NCI-H510A (cell line): ENCODE data around the gene ALS2CL.

Source experiments
- DNase-seq: peaks from one replicate; lab custom pipeline; 2025; lab: John Stamatoyannopoulos, UW

Gene ALS2CL

GRCh38 chr3:46677411-46677726 is 16.1 kb downstream of the ALS2CL start:
- DNase-seq = no peak

- DNase-seq = no peak
These were observed 16.7 kb downstream of the ALS2CL start for GRCh38 chr3:46676601-46677410.

- DNase-seq = no peak
These were observed 17.5 kb downstream of the ALS2CL start for GRCh38 chr3:46675843-46676567.

- no peak for DNase-seq
These were observed 18.1 kb downstream of the ALS2CL start for GRCh38 chr3:46675426-46675825.

GRCh38 chr3:46674031-46674845 is 19.2 kb downstream of the ALS2CL start:
- no peak for DNase-seq

- DNase-seq = no peak
These were observed 20.1 kb downstream of the ALS2CL start for GRCh38 chr3:46673151-46674030.

- no peak for DNase-seq
These were observed 21.2 kb downstream of the ALS2CL start for GRCh38 chr3:46672349-46672695.

GRCh38 chr3:46671541-46672348 is 21.7 kb downstream of the ALS2CL start:
- no peak for DNase-seq

GRCh38 chr3:46670891-46671427 is 22.5 kb downstream of the ALS2CL start:
- DNase-seq = no peak

- DNase-seq = no peak
These were observed 23.2 kb downstream of the ALS2CL start for GRCh38 chr3:46670000-46670890.

GRCh38 chr3:46669191-46669999 is 24.1 kb downstream of the ALS2CL start:
- DNase-seq = no peak

GRCh38 chr3:46668591-46668990 is 24.9 kb downstream of the ALS2CL start:
- DNase-seq = no peak

GRCh38 chr3:46668116-46668515 is 25.4 kb downstream of the ALS2CL start:
- no peak for DNase-seq

GRCh38 chr3:46667657-46668056 is 25.8 kb downstream of the ALS2CL start:
- no peak for DNase-seq

- DNase-seq = no peak
These were observed 26.3 kb downstream of the ALS2CL start for GRCh38 chr3:46667061-46667621.

GRCh38 chr3:46666453-46666845 is 27.0 kb downstream of the ALS2CL start:
- no peak for DNase-seq

- no peak for DNase-seq
These were observed 27.6 kb downstream of the ALS2CL start for GRCh38 chr3:46665763-46666452.
